ENCODE measurements around the gene RAB27A.

DNA sequence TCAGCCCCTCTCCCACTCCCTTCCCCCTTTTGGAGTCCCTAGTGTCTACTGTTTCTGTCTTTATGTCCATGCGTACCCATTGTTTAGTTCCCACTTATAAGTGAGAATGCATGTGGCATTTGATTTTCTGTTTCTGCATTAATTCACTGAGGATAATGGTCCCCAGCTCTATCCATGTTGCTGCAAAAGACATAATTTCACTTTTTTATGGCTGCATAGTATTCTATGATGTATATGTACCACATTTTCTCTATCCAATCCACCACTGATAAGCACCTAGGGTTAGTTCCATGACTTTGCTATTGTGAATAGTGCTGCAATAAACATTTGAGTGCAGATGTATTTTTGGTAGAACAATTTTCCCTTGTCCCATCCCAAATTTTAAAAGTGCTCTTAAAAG is 58.7 kb downstream of the RAB27A start:
- no peak for TF ChIP-seq EZH2 (IDR thresholded peaks at IDR 0.05; ENCODE audit: borderline replicate concordance, control insufficient read depth, low read depth, low read length)
- TF ChIP-seq ZNF274 (IDR thresholded peaks at IDR 0.05; ENCODE audit: insufficient read depth, insufficient read length) = no peak
- no peak for TF ChIP-seq TAF1 (IDR thresholded peaks at IDR 0.05; ENCODE audit: borderline replicate concordance, low read depth, low read length)
